ENCODE data around the gene TMEM238.

TMEM238 gene

DNA sequence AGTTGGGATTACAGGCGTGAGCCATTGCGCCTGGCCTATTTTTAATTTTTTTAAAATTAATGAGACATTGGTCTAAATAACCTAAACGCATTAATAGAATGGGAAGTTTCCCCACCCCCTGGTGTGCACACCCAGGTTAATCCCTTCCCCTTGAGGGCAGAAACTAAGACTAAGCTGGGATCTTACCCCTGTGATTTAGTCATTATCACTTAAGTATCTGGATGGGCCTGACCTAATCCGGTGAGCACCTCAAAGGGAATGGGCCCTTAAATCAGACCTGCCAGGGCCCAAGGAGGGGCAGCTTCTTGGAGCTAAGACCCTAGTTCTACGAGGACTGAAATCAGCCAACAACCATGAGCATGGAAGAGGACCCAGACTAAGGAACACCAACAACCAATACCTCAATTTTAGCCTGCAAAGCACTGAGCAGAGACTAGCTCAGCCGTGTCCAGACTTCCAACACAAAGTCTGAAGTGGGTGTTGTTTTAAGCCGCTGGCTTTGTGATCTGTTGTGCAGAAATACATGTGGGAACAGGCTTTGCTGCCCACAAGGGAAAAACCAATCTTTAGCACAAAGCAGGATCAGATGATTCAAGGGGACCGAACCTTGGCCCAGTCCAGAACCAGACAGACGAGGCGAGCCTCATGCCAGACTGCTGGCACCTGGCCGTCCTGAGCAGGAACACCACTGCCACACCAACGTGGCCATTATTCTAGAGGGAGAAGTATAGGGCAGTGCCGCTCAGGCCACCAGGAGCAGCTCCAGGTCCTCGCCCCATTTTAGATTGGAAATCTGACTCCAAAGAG is 16.4 kb upstream of the TMEM238 start:
- DNase-seq = no peak

DNA sequence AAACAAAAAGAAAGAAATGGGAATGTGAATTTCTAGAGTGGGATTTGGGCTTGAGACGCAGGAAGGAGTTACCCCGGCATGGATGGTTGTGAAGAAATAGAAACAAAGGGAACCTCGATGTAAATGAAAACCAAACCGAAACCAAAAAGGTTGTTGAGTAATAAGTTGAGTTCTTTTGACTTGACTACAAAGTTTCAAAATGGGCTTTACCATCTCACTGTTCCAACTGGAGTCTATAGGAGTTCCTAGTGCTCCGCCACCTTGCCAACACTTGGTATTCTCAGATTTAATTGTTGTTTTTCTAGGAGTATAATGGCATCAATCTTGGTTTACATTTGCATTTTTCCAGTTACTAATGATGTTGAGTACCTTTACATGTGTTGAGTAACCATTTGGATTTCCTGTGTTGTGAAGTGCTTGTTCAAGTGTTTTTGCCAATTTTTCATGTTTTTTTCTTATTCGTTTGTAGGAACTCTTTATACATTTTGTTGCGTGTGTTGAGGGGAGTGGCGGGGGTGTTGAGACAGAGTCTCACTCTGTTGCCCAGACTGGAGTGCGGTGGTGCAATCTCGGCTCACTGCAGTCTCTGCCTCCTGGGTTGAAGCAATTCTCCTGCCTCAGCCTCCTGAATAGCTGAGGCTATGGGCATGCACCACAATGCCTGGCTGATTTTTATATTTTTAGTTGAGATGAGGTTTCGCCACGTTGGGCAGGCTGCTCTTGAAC is 14.3 kb upstream of the TMEM238 start:
- DNase-seq = no peak

DNA sequence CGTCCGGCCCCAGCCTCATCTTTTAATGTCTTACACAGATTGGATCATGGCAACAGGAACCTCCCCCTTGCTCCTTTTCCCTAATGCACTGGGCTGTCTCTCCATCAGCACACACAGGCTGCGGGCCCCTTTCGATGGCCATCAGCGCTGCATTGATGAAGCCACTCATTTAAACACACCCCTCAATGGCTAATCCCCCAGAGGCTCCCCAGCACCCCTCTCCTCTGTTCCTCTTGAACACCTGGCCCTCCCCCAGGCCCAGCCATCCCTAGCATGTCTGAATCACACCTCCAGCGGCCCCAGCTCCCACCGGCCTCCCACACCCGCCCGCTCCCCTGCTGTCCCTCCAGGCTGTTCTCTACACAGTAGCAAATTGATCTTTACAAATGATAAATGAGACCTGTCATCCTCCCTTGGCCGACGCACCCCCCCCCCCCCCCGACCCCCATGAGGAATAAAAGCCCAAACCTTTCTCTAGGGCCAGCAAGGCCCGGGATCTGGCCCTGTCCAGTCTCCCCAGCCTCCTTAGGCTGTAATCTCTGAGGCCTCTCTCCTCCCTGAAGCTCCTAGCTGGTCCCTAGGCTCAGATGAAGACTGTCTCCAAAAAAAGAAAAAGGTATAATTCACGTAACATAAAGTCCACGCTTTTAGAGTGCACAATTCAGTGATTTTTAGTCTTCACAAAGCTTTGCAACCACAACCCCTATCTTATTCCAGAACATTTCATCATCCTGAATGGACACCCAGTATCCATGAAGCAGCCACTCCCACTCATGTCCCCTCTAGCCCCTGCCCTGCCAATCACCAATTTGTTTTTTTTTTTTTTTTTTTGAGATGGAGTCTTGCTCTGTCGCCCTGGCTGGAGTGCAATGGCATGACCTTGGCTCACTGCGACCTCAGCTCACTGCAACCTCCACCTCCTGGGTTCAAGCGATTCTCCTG is 9.0 kb upstream of the TMEM238 start:
- DNase-seq = no peak

DNA sequence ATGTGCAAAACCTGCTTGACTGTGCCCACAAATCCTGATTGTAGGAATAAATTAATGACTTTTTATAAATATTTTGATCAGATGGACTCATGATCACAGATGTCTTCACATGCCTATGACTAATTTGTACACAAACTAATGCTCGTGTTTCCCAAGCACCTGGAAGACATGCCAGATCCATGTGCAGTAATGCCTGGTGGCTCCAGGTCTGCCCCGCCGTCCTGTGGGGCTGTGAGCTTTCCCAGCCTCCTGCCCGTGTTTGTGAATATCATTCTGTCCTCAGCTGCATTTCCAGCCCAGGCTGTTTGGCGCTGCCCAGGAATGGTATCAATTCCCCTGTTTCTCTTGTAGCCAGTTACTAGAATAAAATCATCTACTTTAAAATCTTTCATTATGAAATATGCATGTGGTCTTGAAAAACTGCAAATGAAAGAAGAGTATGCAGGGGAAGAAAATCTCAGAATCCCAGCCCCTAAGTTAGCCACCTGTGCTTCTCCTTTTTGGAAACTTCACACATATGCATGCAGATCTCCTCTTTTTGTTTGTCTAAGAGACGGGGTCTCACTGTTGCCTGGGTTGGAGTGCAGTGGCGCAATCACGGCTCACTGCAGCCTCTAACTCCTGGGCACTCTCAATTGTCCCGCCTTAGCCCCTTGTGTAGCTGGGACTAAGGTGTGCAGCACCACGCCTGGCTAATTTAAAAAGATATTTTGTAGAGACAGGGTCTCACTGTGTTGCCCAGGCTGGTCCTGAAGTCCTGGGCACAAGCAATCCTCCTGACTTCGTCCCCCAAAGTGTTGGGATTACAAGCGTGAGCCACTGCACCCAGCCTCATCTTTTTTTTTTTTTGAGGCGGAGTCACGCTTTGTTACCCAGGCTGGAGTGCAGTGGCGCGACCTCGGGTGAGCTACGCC is 7.9 kb upstream of the TMEM238 start:
- no peak for DNase-seq

DNA sequence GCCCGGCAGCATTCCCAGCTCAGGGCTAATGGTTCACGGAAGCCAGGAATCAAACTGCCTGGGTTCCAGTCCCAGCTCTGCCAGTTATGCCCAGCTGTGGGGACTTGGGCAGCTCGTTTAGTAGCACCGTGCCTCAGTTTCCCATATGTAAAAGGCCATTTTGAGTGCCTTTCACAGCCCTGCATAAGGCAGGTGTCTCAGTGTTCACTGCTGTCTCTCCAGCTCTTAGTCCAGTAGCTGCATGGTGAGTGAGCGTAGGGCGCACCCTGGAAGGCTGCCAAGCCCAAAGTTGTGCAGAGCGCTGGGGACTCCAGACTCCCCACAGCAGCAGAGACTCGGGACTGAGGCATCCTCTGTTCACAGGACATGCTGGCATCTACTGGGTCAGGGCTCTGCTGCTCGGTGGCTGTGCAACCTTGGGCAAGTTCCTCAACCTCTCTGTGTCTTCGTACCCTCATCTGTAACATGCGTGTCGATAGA is 7.1 kb upstream of the TMEM238 start:
- DNase-seq = peak; percentile 33

DNA sequence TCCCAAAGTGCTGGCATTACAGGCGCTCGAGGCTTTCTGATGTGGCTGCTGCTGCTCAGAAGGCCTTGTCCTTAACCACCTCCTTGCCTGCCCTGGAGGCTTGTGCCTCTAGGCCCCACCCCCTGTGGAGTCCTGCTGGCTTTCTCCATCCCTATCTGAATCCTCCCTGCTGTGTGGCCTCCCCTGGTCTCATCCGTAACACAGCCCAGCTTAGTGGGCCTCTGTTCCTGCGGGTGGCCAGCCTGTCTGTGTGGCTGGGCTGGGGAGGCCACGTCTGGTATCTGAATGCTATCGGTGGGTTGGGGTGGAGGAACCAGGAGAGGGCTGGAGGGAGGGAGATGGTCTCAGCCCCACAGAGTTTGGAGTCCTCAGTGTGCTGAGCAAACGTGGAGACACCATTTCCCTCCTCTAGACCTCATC is 6.4 kb upstream of the TMEM238 start:
- DNase-seq = no peak

DNA sequence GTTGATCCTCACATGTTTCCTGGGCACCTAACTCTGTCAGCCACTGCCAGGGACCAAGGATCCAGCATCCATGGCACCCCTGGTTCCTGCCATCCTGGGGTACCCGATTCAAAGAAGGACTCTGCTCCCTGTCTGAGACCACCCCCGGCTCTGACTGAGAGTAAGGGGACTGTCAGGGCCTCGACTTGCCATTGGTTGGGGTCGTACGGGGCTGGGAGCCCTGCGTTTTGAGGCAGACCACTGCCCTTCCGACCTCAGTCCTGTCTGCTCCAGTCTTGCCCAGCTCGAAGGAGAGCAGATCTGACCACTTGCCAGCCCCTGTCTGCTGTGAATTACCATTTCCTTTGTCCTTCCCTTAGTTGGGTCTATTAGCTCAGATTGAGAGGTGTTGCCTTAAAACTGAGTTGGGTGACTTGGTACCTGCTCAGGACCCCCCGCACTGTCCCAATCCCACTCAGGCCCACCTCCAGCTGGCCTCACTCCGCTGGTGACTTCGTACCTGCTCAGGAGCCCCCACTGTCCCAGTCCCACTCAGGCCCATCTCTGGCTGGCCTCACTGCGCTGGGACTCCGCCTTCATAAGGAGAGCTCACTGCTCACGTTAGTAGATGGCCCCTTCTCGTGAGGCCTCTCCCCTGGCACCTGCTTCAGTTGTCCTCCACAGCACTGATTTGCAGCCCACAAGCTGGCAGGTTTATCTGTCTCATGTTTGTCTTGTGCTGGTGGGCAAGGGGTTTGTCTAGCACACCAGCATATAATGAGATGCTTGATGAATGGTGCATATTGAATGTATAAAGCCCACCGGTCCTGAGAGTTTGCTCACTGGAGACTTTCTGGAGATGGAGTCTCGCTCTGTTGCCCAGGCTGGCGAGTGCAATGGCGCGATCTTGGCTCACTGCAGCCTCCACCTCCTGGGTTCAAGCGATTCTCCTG is 5.6 kb upstream of the TMEM238 start:
- peak; percentile 18 for DNase-seq

DNA sequence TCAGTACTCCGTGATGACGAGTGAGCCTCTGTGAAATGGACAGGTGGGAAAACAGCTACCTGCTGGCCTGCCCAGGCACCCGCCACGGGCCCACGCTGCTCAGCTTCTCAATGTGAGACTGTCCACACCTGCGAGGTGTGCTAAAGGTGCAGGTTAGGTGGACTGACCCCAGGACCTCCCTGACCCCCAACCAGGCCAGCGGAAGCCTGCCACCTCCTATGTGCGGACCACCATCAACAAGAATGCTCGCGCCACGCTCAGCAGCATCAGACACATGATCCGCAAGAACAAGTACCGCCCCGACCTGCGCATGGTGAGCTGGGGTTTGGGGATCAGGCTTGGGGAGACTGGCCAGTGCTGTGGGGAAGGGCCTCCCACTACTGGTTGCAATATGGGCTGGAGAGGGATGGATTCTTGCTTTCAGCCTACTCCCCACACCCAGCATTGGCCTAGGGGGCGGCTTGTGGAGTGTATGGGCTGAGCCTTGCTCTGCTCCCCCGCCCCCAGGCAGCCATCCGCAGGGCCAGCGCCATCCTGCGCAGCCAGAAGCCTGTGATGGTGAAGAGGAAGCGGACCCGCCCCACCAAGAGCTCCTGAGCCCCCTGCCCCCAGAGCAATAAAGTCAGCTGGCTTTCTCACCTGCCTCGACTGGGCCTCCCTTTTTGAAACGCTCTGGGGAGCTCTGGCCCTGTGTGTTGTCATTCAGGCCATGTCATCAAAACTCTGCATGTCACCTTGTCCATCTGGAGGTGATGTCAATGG is 3.8 kb upstream of the TMEM238 start:
- DNase-seq = peak; percentile 26

DNA sequence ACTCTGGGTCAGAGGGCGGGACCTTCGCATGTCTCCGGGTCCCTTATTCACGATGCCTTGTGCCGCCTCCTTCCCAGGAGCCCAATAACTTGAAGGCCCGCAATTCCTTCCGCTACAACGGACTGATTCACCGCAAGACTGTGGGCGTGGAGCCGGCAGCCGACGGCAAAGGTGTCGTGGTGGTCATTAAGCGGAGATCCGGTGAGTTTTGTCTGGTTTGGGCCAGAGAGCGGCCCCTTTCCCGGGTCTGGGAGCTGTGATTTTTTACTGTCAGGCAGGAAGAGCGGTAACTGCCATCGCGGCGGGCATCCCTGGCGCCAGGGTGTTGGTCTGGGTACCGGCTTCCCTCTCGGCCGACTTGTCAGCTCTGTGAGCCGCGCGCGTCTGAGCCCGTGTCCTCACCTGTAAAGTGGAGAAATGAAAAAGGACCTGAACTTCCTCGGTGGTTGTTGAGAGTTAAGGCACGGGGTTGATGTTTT is 2.4 kb upstream of the TMEM238 start:
- DNase-seq = peak; percentile 23

DNA sequence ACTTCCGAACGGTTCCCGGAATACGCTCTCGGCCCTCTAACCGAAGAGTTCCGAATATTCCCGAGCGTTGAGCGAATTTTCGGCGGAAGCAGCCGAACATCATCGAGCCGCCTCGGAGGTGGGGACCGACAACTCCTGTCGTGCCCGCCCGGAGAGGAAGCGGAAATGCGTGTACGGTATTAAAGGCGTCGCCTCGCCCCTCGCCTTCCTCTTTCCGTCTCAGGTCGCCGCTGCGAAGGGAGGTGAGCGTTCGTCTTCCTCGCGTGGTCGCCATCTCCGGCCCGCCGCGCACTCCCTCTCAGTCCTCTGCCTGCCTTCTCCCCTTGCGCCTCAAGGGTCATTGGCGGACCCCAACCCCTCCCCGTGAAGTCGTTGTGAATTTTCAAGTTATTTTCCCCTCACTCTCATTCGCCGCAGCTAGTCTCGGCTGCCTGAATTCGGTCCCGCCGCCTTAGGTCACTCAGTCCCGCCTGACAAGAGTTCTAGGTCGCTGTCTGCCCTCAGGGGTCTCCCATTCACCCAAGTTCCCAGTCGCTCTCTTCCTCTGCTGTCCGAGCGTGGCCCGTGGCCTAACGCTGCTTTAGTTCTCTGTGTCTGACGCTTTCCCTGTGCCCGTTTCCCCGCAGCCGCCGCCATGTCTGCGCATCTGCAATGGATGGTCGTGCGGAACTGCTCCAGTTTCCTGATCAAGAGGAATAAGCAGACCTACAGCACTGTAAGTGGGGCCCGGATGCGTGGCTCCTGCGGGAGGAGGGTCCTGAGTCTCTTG is 1.8 kb upstream of the TMEM238 start, which contains the start of gene RPL28:
Gene RPL28, plus strand, starts transcription at position 209 of the 769 bp plus-strand sequence. Its CDS starts 426 bp downstream, at position 635.
- DNase-seq = peak; percentile 100

DNA sequence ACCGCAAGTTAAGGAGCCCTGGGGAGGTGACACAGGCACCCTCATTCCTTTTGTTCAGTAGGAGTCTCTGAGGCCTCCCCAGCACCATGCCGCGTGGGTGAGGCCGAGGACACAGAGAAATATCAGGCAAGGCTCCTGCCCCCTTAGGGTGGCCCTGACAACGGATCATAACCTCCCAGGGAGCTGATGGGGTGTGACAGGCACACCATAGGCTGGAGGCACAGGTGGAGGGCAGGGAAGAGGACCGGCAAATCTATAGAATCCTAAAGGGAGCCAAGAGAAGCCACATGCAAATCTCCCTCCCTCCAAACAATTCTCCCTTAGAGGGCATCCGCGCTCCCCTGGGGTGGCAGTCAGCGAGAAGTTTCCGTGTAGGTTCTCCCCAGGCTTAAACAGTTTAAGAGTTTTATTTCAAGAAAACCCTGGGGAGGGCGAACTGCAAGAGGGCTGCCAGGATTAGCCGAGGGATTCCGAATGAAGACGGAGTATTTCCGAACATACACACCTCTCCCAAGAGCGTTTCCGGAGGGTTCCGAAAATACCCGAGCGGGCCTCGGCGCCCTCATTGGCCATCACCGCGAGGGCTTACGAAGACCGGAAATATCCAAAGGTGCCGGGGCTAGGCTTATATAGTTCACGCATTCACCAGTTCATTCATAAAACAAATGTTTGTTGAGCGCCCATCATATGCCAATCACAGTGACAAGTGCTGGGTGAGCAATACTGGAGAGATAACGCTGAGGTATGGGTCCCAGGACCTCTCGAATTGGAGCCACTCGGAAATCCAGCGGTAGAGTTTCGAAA is 1.0 kb upstream of the TMEM238 start:
- DNase-seq = peak; percentile 97

DNA sequence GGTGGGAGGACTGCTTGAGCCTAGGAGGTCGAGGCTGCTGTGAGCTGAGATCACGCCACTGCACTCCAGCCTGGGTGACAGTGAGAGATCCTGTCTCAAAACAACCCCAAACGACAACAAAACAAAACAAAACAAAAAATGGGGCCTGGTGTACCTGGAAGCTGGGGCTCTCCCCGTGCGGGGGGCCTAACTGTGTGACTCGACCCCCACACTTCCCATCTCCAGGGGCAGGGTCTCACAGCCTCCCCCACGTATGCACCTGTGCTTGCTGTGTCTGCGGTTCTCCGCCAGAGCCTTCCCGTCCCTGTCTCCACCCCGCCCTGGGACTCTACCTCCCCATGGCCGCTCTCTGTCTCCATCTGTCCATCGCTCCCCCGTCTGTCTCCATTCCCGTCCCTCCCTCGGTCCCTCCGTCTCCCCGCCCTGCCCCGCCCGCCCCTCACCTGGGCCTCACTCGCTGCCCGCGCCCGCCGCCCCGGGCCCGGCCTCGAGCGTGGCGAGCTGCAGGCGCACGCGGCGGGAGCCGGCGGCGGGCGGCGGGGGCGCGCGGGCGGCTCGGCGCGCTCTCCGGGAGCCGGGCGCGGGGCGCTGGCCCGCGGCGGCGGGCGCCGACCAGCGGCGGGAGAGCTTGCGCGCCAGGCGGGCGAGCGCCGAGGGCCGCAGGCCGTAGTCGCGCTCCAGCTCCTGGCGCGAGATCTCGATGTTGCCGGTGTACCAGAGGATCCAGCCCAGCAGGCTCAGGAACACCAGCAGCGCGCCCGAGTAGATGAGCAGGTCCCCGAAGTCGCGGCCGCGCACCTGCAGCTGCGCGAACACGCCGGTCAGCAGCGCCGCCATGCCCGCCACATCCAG is 587 bp downstream of the TMEM238 start:
- peak; percentile 69 for DNase-seq

DNA sequence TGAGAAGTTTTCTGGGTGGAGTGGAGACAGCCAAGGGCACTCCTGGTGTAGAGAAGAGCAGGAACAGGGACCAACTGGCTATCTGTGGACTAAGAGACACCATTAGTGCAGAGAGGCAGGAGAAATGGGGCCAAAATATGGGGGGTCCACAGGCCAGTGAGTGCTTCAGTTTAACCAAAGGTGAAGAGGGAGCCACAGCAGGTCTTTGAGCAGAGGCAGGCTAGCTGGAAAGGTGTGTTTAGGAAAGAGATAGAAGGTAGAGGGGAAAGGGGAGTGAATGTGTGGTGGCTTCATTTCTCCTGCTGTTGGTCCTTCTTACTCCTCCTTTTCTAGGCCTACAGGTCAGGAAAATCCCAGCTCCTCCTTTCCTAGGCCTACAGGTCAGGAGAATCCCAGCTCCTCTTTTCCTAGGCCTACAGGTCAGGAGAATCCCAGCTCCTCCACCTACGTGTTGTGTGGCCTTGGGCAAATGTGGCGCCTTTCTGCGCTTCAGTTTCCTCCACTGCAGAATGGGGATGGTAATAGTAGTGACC is 1.5 kb downstream of the TMEM238 start:
- DNase-seq = no peak

DNA sequence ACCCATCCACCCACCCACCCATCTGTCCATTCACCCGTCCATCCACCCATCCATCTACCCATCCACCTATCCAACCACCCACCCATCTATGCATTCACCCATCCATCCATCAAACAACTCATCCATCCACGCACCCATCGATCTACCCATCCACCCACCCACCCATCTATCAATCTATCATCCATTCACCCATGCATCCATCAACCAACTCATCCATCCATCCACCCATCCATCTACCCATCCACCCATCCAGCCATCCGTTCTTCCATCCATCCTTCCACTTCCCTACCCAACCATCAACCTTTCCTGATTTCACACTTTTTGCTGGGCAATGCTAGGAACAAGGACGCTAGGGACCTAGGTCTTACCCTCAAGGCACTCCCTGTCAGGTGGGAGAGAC is 2.1 kb downstream of the TMEM238 start:
- no peak for DNase-seq

DNA sequence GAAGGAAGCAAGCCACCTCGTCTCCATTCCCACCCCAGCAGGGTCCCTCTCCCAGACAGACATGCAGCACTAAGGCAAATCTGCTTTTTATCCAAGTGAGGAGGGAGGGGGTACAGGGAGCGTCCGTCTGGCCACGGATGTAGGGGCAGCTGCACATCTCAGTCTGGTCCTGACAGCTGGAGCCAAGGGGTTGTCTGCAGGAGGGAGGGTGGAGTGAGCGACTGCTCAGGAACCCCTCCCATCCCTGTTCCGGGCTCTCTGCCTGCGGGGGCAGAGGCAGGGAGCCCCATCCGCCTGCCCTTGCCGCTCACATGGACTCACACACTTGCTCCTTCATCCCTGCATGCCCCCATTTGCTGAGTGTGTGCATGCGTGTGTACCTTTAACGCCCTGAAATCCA is 4.9 kb downstream of the TMEM238 start:
- DNase-seq = peak; percentile 75

DNA sequence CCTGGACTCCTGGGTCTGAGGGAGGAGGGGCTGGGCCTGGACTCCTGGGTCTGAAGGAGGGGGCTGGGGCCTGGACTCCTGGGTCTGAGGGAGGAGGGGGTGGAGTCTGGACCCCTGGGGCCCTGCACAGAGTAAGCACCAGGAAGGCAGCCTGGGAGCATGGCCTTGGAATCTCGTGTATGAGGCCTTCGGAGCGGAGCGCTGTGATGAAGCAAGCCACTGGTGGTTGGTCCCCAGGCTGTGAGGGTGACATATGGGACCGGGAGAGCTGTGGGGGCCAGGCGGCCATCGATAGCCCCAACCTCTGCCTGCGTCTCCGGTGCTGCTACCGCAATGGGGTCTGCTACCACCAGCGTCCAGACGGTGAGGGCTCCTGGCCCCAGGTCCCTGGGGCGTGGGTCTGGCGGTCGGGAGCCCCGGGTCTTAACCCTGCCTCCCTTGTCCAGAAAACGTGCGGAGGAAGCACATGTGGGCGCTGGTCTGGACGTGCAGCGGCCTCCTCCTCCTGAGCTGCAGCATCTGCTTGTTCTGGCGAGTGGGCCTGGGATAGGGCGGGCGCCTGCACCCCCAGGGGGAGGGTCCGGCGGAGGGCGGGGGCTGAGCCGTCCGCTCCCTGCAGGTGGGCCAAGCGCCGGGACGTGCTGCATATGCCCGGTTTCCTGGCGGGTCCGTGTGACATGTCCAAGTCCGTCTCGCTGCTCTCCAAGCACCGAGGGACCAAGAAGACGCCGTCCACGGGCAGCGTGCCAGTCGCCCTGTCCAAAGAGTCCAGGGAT is 6.5 kb downstream of the TMEM238 start:
- DNase-seq = peak; percentile 60

Data from femur (tissue), 1 donor.